Glomerular endothelial cell (primary cell): Measurements from ENCODE around the gene VWA8. TPM values are rescaled to one million over a fixed set of nuclear protein-coding genes. Genes with fewer than 3 reads are reported as not detected.

Experiments
- DNase-seq: peaks from one replicate; pipeline ENCODE4 v3.0.0-alpha.2; 2011; ENCODE audit warnings: low read depth, low spot score; ENCODE audit errors: extremely low read depth
- total RNA-seq: library from RNA; depleted of rRNA; stranded (reverse); fragments of >200 nt; gene quantifications from 2 replicates; pipeline ENCODE4 v1.2.3, GENCODE V29; 2015

VWA8 gene
- 8.5 and 11.4 TPM in 2 replicates for total RNA-seq

DNA sequence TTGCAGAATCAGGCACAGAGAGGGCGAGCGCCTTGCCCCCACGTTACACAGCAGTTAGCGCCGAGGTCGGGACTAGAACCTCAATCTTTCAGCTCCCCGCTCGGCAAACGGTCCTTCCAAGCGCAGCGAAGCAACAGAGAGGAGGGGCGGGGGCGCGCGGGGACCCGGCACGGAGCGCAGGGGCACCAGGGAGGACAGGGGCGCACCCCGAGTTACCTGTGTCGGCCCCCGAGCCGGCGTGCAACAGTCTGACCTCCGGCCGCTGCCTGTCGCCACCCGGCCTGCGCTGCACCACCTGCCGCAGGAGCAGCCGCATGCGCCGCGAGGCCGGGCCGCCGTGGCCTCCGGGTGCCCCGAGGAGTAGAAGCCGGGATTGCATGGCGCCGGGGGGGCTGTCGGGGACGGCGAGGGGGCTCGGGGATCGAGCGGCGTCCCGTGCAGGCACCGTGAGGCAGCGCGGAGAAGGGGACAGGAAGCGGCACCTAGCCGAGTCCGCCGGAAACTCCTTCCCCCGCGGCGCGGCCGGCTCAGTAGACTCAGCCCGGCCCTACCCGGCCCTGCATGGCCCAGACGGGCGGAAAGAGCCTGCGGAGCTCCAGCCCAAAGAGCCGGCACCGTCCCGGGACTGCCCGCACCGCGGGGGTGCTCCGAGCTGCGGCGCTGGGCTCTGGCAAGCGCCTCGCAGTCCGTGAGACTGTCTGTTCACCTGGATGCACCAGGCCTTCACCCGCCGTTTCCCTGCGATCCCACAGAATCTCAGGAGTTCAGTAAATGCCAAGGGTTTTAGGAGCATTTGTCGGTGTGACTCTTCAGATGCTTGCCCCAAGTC lies at the start of gene VWA8:
VWA8 (minus strand) TSS at position 473 of the 829 bp plus-strand sequence; CDS start at position 379, 94 bp downstream.
- no peak for DNase-seq

DNA sequence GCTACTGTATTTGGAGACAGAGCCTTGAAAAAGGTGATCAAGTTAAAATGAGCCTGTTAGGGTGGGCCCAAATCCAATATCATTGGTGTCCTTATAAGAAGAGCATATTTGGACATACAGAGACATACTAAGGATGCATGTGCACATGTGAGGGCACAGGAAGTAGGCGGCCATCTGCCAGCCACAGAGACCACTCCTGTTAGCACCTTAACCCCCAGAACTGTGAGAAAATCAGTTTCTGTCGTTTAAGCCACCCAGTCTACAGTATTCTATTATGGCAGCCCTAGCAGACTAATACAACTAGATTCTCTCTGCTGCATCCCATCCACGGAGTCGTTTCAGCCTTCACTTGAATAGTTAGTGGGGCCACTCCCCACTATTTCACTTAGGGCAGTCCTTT lies 48.1 kb upstream of the VWA8 start:
- DNase-seq, result no peak

- no peak for DNase-seq
These were observed 46.9 kb upstream of the VWA8 start for GRCh38 chr13:42007844-42008243.

GRCh38 chr13:42002066-42002465 lies 41.2 kb upstream of the VWA8 start:
- no peak for DNase-seq

GRCh38 chr13:42001580-42001979 lies 40.7 kb upstream of the VWA8 start:
- DNase-seq, result no peak

DNA sequence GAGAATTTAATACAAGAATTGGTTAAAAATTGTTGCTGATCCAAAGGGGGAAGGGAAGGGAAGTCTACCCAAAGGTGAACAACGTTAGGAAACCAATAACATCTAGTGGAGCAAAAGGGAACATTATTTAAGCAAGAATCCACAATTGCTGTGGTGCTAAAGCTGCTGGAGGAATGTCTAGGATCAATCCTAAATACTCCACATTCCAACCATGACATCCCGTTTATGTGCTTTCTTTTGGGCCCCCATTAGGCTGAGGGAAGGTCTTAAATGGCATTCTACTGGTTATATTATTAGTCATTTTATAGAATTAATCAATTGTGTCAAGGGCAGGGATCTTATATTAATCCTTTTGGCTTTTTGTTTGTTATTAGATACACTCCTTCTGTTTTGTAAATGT lies 39.9 kb upstream of the VWA8 start:
- no peak for DNase-seq

- DNase-seq, result no peak
These were observed 36.5 kb upstream of the VWA8 start for GRCh38 chr13:41997396-41997795.

- DNase-seq, result no peak
These were observed 35.0 kb upstream of the VWA8 start for GRCh38 chr13:41995946-41996345.

DNA sequence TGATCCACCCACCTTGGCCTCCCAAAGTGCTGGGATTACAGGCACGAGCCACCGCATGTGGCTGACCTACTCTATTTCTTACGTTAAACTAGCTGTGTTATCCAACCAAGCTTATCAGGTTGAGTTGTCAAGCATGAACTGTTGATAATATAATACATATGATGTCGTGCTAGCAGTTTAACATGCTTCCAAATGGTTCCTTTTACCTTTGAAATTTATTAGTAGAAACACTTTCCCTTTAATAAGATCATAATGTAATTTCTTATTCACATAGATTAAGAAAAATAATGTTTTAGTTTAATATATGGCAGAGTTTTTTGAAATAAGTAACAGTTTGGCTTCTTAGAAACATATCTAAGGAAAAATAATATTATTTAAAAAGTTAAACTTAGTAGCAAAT lies 34.4 kb upstream of the VWA8 start:
- no peak for DNase-seq

DNA sequence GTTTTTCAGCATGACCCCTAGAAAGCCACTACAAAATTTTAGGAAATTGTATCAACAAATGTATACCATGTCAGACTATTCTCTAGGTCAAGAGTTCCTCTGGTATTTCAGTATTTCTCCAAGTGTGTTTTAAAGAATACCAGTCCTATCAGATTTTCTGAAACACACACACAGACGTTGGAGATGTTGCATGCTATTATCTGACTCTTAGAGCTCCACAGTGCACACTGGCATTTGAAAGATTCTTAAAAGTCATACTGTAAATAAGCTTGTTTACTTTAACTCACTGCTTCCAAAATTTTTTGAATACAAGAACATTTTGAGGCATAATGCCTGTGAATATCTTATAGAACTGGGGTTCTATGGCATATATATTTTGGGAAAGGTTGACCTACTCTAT lies 33.8 kb upstream of the VWA8 start:
- no peak for DNase-seq

DNA sequence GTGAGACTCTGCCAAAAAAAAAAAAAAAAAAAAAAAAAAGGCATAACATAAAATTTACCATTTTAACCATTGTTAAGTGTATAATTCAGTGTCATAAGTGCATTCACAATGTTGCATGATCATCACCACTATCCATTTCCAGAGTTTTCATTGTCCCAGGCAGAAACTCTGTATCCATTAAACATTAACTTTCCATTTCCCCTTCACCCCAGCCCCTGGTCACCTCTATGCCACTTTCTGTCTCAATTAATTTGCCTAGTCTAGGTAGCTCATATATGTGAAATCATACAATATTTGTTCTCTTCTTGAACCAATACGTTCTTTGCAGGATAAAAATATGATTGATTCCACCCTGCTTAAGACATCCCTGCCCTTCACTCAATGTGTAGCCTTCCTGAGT lies 31.0 kb upstream of the VWA8 start:
- no peak for DNase-seq

- DNase-seq, result no peak
These were observed 27.3 kb upstream of the VWA8 start for GRCh38 chr13:41988244-41988643.

DNA sequence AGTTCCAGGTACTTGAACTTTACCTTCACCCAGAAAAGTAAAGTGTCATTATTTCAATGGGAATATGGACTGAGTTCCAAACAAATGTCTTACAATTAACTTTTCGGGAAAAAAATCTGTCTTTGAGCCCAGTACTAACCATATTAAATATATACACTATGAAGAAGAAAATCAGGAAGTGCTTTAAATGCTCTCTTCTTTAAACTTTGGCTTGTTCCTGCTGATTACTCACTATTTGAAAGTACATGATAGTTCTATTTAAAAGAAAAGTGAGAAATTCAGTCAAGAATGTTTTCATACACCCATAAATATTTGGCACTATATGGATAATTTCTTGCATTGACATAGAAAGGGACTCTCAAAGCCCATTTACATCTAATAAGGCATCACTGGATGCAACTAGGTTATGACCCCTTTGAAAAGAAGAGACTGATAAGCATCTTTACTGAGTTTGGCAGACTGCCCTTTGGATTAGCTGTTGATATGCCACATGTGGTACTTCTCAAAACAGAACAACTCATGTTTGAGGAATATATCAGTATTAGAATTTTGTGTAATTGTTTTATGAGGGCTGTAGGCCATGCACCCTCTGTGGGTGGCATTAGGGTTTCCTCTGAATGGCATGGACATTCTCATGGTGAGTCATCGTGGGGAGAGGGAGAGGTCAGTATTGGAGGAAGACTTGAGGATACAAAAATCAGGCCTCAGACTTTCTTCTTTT lies 25.0 kb upstream of the VWA8 start:
- DNase-seq, result no peak

DNA sequence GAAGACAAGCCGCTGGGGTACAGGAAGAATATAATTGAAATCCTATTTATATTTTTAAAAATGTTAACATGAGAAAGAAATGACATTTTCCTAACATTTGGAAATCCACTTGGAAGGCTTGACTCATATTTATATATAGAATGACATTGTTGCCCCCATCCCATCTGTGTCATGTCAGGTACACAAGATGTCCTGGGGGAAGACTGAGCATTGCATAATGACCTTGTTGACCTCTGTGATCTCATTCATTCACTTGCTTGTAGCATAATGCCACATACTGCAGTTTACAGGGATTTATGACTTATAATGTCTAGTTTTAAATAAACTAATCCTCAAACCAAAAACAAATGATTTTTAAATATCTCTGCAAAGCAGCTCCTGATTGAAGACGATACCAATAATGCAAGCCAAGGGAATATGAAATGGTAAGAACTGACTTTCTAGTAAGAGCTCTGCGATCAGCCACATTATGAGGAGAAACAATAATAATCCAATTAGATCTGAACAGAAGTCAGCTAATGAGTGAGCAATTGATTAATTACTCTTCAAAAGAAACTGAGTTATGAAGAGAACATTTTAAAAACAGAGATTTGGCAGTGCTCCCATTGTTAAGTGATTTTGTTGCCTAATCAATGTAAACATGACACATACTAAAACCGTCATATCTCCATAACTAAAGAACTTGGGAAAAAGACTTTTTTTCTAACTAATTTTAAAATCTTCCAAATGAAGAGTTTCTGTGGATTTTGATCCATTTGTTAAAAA lies 21.2 kb upstream of the VWA8 start:
- DNase-seq, result no peak

DNA sequence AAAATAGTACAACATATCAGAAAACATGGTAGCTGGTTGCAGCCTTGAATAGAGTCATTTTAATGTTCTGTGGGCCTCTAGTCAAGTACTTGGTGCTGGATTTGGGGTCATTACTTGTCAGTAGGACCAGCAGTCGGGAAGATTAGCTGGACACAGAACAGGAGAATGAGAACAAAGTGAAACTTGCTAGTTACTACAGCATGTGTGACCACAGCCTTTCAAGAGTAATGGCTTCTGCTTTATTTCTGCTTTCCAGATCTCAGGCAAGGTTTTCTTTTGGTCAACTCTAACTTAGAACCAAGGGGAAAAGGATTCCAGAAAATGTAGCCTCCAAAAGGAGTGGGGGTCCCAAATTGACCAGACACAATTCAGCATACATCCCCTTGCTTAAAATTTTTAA lies 17.1 kb upstream of the VWA8 start:
- no peak for DNase-seq

GRCh38 chr13:41976476-41976875 lies 15.6 kb upstream of the VWA8 start:
- DNase-seq, result no peak

- DNase-seq, result no peak
These were observed 13.5 kb upstream of the VWA8 start for GRCh38 chr13:41974262-41974900.

DNA sequence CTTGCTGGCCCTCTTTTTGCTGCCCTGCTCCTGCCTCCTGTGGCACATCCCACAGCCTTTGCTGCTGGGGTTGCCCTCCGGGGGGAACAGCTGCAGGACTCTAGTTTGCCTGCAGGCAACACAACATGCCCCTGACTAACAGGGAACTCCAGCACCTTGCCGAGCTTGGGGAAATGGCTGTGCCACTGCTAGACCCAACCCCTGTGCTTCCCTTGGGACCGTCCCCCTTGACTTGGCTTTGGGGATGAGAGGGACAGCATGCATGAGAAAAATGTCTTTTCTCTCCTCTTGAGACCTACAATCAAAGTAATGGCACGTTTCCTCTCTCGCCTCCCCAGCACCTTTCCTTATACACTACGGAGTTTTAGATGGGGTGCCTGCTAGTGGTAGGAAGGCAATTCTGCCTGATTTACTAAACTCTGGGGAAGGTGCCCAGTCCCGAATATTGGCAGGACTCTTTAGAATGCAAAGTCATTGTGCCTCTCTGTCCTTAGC lies 12.4 kb upstream of the VWA8 start:
- no peak for DNase-seq

DNA sequence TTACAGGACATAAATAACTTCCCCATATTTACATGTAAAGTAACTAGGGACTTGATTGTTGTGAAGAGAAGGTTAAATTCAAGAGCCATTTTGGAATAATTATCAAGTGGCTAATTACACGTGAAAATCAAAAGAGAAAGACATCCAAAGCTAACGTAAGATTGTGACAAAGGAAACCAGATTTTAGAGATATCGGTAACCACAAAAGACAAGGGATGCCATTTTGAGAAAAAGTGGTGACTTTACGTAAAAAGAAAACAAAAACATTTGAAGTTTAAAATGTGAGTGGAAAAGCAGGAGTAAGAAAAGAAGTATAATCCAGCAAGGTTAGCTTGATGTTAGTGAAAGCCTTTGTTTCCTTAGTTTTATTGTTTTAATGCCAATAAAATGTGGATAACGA lies 10.9 kb upstream of the VWA8 start:
- no peak for DNase-seq

GRCh38 chr13:41970918-41971317 lies 10.0 kb upstream of the VWA8 start:
- DNase-seq, result no peak

DNA sequence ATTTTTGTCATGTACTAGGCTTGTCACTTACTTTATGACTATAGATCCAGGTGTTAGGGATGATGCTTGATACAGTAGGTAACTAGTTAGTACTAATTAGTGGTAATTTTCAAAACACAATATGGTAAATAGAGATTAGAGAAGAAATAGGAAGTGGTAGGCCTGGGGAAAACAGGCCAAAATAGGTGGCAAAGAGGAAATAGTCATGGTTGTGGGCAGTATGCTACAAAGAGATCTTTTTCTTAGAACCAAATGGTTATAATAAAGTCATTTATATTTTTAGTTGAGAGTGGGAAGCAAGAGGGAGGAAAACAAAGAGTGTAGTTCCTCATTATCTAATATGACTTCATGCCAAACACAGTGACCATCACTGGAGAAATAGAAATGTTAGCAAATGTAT lies 9.1 kb upstream of the VWA8 start:
- no peak for DNase-seq
